Heart left ventricle (tissue), 16 donors: Measurements from ENCODE around the gene INHBA. TPM values are rescaled to one million over a fixed set of nuclear protein-coding genes. Genes with fewer than 3 reads are reported as not detected.

Experiments
- ATAC-seq, 4 donors: fragments of 200-7000 bp; cut with Tn5 transposase; one replicate each; pipeline ENCODE4 v1.9.1; 2020 to 2022; ENCODE audit warnings: moderate library complexity in 4 of 4, mild to moderate bottlenecking in 3 of 4, moderate number of reproducible peaks in 1 of 4
- DNase-seq, 5 donors: peaks; one replicate each; pipeline ENCODE4 v3.0.0-alpha.2; 2020
- H3K27ac ChIP-seq, 12 donors: fragments of 200-600 bp; sonication (generic) in 4 of 12; one replicate each; pipeline versions ENCODE4 v1.5.0 to v1.8.0; 2016 to 2022; ENCODE audit warnings: mild to moderate bottlenecking in 2 of 12
- H3K27me3 ChIP-seq, 9 donors: fragments of 200-600 bp; sonication (generic) in 2 of 9; one replicate each; pipeline versions ENCODE4 v1.5.1 to v1.8.0; 2016 to 2022; ENCODE audit warnings: mild to moderate bottlenecking in 3 of 9
- H3K36me3 ChIP-seq, 9 donors: fragments of 200-600 bp; sonication (generic) in 2 of 9; one replicate each; pipeline versions ENCODE4 v1.5.0 to v1.8.0; 2018 to 2022; ENCODE audit warnings: mild to moderate bottlenecking in 2 of 9
- H3K4me1 ChIP-seq, 12 donors: fragments of 200-600 bp; sonication (generic) in 4 of 12; one replicate each; pipeline versions ENCODE4 v1.5.0 to v1.8.0; 2016 to 2022; ENCODE audit warnings: mild to moderate bottlenecking in 3 of 12
- H3K4me3 ChIP-seq, 12 donors: fragments of 200-600 bp; sonication (generic) in 4 of 12; one replicate each; pipeline versions ENCODE4 v1.5.0 to v1.8.0; 2017 to 2022; ENCODE audit warnings: mild to moderate bottlenecking in 9 of 12, moderate library complexity in 4 of 12
- H3K9me3 ChIP-seq, 12 donors: fragments of 200-600 bp; sonication (generic) in 4 of 12; one replicate each; pipeline versions ENCODE4 v1.5.0 to v1.8.0; 2016 to 2022; ENCODE audit warnings: mild to moderate bottlenecking in 1 of 12
- POLR2A ChIP-seq, 2 donors: fragments of 450-650 bp; IDR thresholded peaks; one replicate each; pipeline ENCODE4 v1.6.1; 2017; ENCODE audit warnings: antibody characterized with exemption in 2 of 2, mild to moderate bottlenecking in 2 of 2, moderate library complexity in 2 of 2
- WGBS, 4 donors: extraction: QIAGEN DNeasy Blood & Tissue Kit in 2 of 4; methylation state at CpG; one replicate each; pipeline versions ENCODE4 v1.1.5 to v1.1.7; 2013 to 2018; 5-methylcytosine and 5-hydroxymethylcytosine counted together
- intact Hi-C, 10 donors: fragments of 100-400 bp; cut with DNase I; formaldehyde crosslinking; loops; one replicate each; pipeline versions ENCODE4 v1.11.1 to v1.14.2; 2022
- polyA plus RNA-seq, 2 donors: library from polyadenylated mRNA; stranded (reverse); fragments of 200-250 nt; gene quantifications; one replicate each; pipeline ENCODE4 v1.2.3, GENCODE V29; 2013
- total RNA-seq, 9 donors: library from RNA; depleted of rRNA in 2 of 9; stranded (reverse); fragments of >200 nt in 2 of 9; fragmentation: NEBNext Ultra II Directional in 3 of 9; extraction: Animal tissue kit (Norgen Biotek cat#: 25700) in 3 of 9; gene quantifications; one replicate each; pipeline versions ENCODE4 v1.1.0 to v1.2.4, GENCODE V29; 2016 to 2023
- TF ChIP-seq, protein P1 (sequence below), 12 donors: fragments of 200-600 bp; sonication (generic) in 4 of 12; IDR thresholded peaks; one replicate each; pipeline versions ENCODE4 v1.5.0 to v1.8.0; 2018 to 2022; ENCODE audit warnings: antibody characterized with exemption in 12 of 12, mild to moderate bottlenecking in 5 of 12
- donor health status: ischemic (EF 13 %, LVEDD 7.1; RV severe dilation, severe dysfunction).
- donor health status: healthy with polysubstance abuse.
- donor health status: DM: no; HTN: yes; CAD: no.
- donor health status: DM: no; HTN: no; CAD: no.
- donor health status: ischemic (EF 25% LVEDD 6.9; RV normal size, moderate dysfunction).
- donor health status: ischemic (EF 25% LVEDD 5.7; RV mildly dilated, moderate dysfunction).
- donor health status: healthy.
- donor health status: DM: yes; HTN: yes; CAD: no.
- donor health status: ischemic (EF 35%, LVEDD 5.7; RV mildly dilated, moderate dysfunction).
- donor health status: nonischemic (EF 11% LVEDD 7.7; RV severe dilation, severe dysfunction).
- donor health status: DM: yes; HTN: yes; CAD: no.
- donor health status: PGD.
- donor health status: ischemic (EF 29% LVEDD 5.4; RV normal size, mild dysfunction).
- donor health status: nonischemic (EF 23%, LVEDD 6.1; RV moderate dilation, normal function).

INHBA gene
- total and polyA plus RNA-seq, 11 donors = 0.19 to 7.5 (median 1.6) TPM

DNA sequence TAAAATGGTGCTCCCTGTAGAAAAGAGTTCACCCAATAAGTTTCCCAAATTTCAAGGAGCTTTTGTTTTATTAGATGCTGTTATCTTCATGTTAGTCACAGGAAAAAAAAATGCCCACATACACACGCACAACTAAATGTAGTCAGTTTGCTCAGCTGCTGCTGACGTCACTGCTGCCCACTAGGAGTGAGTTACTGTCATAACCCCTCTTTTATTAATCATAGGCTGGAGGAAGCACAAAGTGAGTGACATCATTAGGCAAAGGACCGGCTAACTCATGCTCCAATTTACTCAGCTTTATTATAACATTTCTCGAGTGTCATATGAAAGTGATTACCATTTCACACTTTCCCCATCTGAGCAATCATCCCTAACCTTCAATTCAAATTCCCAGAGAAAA, 6.7 kb upstream of the INHBA start:
- ATAC-seq = no peak
- intact Hi-C loops = loop anchor here (5.0 to 10.0 kb wide), 9 partner anchors 695 to 1475 kb away; no protein-coding TSS in a partner anchor
- H3K4me1 ChIP-seq = peaks cover 0 to 14% (median 8%) of the 10 kb centered on the region in 12 donors

GRCh38 chr7:41708581-41709358, 5.9 kb upstream of the INHBA start:
- H3K4me3 ChIP-seq = no peak overlapping the region
- no peak overlapping the region for H3K27ac ChIP-seq
- H3K36me3 ChIP-seq = no peaks in the 10 kb centered on the region
- no peak for DNase-seq
- intact Hi-C loops = loop anchor here (5.0 to 10.0 kb wide), 7 partner anchors 694 to 1474 kb away; no protein-coding TSS in a partner anchor
- no peak for ATAC-seq
- TF ChIP-seq, protein P1, sequence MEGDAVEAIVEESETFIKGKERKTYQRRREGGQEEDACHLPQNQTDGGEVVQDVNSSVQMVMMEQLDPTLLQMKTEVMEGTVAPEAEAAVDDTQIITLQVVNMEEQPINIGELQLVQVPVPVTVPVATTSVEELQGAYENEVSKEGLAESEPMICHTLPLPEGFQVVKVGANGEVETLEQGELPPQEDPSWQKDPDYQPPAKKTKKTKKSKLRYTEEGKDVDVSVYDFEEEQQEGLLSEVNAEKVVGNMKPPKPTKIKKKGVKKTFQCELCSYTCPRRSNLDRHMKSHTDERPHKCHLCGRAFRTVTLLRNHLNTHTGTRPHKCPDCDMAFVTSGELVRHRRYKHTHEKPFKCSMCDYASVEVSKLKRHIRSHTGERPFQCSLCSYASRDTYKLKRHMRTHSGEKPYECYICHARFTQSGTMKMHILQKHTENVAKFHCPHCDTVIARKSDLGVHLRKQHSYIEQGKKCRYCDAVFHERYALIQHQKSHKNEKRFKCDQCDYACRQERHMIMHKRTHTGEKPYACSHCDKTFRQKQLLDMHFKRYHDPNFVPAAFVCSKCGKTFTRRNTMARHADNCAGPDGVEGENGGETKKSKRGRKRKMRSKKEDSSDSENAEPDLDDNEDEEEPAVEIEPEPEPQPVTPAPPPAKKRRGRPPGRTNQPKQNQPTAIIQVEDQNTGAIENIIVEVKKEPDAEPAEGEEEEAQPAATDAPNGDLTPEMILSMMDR (IDR thresholded peaks at IDR 0.05) = no peak
- no peak for TF ChIP-seq POLR2A (IDR thresholded peaks at IDR 0.05)
- no peaks in the 10 kb centered on the region for H3K27me3 ChIP-seq
- peaks cover 0 to 20% (median 8%) of the 10 kb centered on the region in 12 donors for H3K4me1 ChIP-seq
- 77 to 89% (median 86%) methylated on average over 8 of the region's 8 CpGs for WGBS, 4 donors
- H3K9me3 ChIP-seq = no peaks in the 10 kb centered on the region

More for the DNA sequence above, 6.7 kb upstream of the INHBA start:
- WGBS, 4 donors = 68 to 76% (median 72%) methylated on average over 4 of the region's 4 CpGs
- no peaks in the 10 kb centered on the region for H3K36me3 ChIP-seq
- no peak for DNase-seq
- TF ChIP-seq POLR2A (IDR thresholded peaks at IDR 0.05) = no peak
- TF ChIP-seq, protein P1 (IDR thresholded peaks at IDR 0.05) = no peak
- H3K9me3 ChIP-seq = no peaks in the 10 kb centered on the region
- H3K4me3 ChIP-seq = no peak overlapping the region
- H3K27ac ChIP-seq = no peak overlapping the region
- H3K27me3 ChIP-seq = no peaks in the 10 kb centered on the region

DNA sequence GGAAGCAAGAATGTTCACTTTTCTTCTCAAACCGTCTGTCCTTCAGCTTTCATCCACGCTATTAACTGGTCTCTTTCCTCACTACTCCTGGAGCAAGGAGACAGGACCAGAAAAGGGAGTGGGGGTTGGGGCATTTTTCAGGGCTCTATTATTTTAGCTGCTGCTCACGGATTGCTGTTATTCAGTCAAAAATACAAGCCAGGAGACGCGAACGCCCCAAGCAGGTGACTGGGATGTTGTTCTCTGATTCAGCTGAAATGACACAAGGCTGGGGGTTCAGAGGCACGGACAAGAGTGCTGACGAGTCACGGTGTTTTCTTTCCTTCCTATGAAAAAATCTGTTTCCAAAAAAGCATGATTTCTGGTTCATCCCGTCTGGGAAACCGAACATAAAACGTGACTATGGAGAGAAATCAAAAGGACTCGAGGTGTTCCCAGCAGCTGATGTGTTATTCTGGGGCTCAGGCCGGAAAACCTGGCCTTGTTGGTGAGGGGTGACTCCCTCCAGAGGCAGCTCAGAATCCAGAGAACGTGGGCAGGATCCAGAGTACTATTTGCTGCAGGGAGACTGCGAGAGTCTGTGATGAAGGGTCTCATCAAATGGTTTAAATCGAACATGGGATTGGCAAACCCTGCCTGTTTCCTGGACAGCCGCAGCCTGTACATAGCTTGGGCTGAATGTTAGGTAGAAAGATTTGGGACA, 3.5 kb upstream of the INHBA start:
- WGBS, 4 donors = 85 to 90% (median 86%) methylated on average over 18 of the region's 18 CpGs
- DNase-seq (no peak), ATAC-seq (no peak)
- Histone ChIP-seq H3K27me3 (peaks cover 0 to 2% (median 0%) of the 10 kb centered on the region in 9 donors), H3K4me3 (peak overlapping the region in 6 of 12 donors; percentile 53 to 67 (median 62)), H3K4me1 (peaks cover 0 to 20% (median 8%) of the 10 kb centered on the region in 12 donors), H3K36me3 (no peaks in the 10 kb centered on the region), H3K9me3 (no peaks in the 10 kb centered on the region), H3K27ac (peak overlapping the region in 5 of 12 donors; percentile 76 to 87 (median 84))
- TF ChIP-seq, protein P1 (IDR thresholded peaks at IDR 0.05) = no peak
- no peak for TF ChIP-seq POLR2A (IDR thresholded peaks at IDR 0.05)
- intact Hi-C loops = loop anchor here (5.0 to 10.0 kb wide), 7 partner anchors 692 to 1472 kb away; no protein-coding TSS in a partner anchor
